RKO (cell line): ENCODE results near the gene ST6GALNAC5.
"Not testable (repeated sequence)": the region's sequence is repeated elsewhere in the genome, so short reads cannot be mapped to it uniquely, and the experiment has no call there.

Source experiments
- DNase-seq: peaks from one replicate; pipeline ENCODE4 v3.0.0-alpha.2; 2016; ENCODE audit warnings: low spot score

Gene ST6GALNAC5

DNA sequence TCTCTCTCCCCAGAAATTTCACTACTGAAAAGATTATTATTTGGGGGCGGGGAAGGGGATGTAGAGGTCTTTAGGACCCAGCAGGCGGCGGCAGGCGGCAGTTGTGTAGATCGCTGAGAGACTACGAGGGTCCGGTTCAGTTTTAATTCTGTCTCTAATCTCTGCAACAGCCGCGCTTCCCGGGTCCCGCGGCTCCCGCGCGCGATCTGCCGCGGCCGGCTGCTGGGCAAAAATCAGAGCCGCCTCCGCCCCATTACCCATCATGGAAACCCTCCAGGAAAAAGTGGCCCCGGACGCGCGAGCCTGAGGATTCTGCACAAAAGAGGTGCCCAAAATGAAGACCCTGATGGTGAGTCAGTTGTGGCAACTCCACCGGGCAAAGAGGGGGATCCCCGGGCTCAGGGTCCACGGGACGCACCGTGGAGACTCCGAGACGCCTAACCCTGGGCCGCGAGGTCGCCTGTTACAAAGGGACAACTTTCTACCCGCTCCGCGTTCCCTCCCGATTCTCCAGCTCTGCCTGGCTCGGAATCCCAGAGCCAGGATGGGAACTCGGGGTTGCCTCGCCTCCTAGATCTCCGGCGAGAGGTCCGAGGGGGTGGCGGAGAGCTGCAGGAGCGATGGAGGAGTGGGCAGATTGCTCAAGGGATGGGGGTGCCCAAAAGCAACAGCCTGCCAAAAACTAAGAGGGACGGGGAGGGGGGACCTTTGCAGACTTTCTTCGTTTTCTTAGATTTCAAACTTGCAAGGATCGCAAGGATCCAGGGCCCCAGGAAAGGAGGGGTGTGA is at the start of gene ST6GALNAC5:
Gene ST6GALNAC5 (plus strand): TSS at position 139 of the 789 bp plus-strand sequence.
- DNase-seq = no peak

DNA sequence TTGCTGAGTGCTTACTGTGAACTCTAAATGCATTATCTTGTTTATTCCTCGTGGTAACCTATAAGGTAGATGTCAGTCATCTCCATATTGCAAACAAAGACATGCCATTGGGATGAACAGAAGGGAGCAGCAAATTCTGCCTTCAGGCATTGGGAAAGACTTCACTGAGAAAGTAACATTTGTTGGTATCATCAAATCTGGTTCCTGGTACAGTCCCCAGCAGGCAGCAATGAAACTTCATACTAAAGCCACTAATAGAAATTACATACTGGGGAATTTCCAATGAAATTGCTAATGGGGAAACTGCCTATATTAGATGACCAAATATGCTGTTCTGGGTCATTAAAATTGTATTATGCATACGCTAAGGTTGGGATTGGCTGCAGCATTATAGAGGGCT is 47.3 kb upstream of the ST6GALNAC5 start:
- no peak for DNase-seq

DNA sequence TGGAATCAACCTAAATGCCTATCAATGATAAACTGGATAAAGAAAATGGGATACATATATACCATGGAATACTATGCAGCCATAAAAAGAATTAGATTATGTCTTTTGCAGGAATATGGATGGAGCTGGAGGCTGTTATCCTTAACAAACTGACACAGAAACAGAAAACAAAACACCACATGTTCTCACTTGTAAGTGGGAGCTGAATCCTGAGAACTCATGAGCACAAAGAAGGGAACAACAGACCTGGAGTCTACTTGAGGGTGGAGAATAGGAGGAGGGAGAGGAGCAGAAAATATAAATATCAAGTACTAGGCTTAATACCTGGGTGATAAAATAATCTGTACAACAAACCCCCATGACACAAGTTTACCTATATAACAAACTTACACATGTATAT is 44.3 kb upstream of the ST6GALNAC5 start:
- DNase-seq = not testable (repeated sequence)

DNA sequence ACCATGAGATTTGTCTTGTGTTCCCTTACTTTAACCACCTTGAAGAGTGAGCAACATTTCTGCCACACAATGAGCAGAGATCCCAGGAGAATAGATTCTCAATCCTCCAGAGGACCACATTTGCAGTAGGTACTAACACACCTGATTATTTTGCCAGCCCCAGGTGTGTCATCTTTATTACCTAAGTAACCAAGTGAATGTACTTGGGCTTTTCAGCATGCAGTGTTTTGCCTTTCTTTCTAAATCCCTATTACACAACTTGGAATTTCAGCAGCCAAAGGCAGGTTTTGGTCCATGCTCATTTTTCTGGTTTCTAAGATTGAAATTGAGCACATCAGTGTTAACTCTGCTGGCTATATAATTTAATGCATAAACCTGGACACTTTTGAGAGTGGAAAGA is 43.2 kb upstream of the ST6GALNAC5 start:
- no peak for DNase-seq

DNA sequence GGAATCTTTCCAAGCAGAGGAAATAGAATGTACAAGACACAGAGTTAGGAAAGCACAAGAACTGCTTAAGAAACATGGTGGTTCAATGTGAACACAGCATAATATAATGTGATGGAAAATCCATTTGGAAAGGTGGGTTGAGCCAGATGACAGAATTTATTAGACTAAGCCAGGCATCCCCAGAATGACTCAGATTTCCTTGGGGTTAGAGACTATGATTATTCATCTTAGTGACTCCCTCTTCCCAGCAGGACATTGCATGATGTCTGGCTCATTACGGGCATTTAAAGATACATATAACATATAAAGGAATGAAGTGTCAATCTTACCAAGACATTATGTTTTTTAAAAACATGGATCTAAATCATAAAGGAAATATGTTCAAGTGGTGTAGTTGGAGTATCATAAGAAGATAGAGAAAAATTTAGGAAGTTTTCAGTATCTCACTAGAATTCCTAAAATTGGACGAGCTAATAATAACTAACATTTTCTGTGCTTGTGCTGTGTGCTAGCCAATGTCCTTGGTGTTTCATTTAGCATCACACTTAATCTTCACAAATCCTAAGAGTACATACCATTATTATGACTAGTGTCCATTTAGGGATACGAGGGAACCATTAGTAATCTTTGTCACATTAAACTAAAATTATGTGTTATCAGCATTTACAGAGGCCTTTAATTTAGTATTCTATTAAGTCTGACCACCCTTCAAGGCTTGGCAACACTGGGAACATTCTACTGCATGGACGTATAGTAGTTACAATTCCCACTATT is 41.0 kb upstream of the ST6GALNAC5 start:
- DNase-seq = peak; percentile 59

DNA sequence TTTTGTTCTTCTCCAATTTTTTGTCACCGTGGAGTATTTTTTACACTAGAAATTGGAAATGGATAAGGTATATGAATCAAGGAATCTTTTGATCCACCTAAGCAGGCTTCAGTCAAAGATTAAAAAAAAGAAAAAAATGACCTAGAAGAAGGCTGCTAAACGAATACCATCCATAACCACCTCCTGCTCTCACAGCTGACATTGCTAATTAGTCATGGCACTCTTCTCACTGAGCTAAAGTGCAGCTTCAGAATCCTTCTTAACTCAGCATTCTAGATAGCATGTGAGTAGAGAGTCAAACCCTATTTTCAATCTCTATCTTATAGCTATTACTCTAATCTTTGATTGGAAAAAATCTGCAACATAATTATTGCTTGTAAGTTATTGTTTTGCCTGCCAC is 40.2 kb upstream of the ST6GALNAC5 start:
- DNase-seq = no peak

DNA sequence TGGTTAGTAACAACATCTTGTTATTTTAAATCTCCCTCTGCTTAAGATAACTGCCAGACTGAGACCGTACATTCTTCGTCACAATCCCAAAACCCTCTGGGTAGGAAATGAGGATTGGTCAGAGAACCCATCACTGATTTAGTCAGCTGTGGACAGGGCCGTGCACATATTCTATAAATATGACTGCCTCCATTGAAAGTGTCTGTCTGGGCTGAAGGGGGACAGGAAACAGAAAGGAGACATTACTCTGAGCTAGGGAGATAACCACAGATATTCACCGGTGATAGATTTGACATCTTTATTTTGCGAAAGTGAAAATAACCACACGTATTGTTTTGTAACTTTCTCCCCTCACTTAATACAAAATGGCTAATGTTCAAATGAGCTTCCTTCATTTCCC is 36.9 kb upstream of the ST6GALNAC5 start:
- no peak for DNase-seq

DNA sequence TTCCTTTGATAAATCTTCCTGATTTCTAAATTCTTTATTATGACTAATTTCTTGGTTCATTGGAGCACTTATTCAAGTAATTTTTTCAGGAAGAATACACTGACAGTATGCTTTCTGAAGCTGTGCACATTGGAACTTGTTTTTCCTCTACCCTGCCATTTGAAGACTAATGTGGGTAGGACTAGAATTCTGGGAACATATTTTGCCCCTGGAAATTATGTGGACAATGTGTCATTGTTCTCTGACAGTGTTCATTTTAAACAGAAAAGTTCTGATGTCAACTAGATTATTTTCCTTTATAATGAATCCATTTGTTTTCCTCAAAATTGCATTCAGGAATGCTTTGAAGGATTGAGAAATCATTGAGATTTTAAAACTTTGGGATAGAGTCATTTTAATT is 34.8 kb upstream of the ST6GALNAC5 start:
- no peak for DNase-seq

DNA sequence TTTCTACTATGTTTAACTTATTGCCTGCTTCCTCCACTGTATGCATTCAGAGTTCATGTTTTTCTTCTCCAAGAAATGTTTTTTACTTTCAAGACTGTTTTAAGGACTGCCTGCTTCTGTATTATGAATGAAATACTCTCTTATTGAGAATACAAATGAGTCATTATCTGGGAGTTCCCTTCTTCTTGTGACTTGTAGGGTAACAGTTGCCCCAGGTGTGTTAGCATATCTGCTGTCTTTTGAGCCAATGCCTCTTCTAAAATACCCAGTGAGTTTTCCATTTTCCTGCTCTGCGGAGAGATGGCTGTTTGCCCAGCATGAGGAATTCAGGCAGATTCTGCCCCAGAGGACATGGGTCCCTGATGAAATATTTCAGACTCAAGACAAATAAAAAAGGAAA is 34.1 kb upstream of the ST6GALNAC5 start:
- no peak for DNase-seq

DNA sequence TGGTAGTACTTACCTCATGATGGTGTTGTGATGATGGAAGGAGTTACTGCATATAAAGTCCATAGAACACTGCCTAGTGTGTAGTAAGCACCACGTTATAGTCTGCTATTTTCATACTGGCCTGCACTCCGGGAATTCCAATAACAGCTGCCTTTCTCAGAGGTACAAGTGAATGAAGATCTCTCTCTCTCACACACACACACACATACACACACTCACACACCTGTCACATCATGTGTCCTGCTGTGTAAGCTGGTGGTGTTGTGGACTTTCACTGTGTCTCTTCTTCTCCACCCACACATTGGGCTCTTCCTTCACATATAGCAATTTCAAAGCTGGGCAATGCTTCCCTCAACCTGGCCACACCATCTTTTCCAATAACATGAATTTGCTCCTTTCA is 33.4 kb upstream of the ST6GALNAC5 start:
- DNase-seq = no peak

DNA sequence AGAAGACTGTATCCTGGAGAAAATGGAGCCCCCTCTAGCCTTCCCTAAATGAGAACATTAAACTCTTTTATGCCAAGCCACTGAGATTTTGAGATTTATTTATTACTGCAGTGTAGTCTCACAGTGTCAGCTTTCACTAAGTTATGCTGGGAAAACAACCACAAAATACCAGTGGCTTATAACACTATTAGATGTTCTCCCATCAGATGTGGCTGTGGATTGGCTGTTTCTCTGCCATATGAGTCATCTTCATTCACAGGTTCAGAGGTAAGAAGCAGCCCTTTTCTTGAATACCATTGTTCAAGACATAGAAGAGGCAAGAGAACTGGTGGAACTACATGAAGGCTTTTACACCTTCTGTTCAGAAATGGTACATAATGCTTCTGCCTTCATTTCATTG is 32.1 kb upstream of the ST6GALNAC5 start:
- DNase-seq = no peak

DNA sequence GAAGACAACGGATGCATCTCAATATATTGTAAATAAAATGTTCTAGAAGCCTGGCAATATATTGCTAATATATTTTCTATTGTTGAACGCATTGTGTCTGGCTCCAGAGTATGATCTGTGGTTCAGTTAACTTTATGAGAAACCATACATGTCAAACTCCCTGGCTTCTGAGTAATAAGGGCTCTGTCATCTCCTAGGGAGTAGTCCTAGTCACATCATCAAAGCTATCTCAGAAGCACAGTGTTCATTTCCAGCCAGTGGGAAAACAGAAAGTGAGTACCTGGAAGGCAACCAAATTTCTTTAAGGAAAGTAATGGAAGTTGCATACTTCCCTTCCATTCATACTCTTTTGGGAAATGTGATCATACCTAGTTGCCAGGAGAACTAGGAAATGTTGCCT is 27.0 kb upstream of the ST6GALNAC5 start:
- no peak for DNase-seq

DNA sequence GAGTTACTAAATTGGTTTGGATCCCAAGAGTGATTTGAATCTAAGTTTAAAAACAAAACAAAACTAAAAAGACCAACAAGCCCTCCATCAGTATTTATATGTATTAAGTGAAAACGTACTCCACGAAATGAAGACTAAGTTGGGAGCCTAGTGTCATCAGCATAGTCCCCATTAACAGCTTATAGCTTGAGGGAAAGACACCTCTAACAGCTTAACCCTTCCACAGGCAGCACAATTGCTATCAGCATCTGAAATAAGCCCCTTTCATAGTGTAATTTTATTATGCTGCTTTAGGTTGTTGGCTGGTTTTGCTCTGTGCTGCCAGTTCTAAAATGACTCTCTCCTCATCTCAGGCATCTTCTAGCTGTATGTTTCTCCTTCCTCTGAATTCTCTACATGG is 25.8 kb upstream of the ST6GALNAC5 start:
- DNase-seq = no peak

DNA sequence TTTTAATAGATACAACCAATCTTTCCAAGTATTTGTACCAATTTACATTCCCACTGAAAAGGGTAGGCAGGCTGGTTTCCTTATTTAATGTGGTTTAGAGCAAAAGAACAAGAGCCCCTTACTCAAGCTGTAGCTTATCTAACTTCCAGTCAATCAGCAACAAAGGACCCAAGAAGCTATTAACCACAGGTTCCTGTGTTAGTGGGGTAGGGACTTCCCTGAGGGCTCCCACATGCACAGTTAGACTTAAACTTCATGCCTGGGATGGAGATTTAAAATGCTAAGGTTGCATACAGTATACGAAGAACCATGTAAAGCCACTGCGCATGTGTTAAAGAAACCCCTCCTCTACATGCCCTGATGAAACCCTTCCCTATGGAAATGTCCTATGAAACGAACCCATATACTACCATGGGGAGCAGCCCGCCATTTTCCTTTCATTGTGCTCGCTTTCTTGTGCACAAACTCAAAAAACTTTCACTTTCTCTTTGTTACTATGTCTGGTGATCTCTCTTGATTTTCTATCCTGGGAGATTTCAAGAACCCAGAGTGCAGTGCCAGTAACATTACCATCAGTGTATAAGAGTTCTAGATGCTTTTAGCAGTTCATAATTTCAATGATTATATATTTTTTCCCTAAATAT is 23.3 kb upstream of the ST6GALNAC5 start:
- no peak for DNase-seq

DNA sequence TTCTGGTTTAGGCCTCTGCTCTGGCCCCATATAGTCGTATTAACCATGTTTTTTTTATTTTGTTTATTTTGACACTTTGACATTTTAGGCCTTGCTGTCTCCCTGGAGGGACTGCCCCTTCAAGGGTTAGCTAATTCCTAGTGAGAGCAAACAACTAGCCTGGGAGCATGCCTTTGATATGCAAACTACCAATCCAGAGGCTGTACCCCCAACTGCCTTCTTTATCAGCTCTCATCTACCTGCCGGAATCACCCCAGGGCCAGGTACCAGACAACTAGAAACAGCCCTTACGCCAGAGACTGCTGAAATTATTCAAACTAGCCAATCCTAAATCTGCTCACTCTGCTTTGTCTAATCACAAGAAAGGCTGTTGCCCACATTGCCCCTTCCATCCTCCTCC is 13.0 kb upstream of the ST6GALNAC5 start:
- DNase-seq = no peak

DNA sequence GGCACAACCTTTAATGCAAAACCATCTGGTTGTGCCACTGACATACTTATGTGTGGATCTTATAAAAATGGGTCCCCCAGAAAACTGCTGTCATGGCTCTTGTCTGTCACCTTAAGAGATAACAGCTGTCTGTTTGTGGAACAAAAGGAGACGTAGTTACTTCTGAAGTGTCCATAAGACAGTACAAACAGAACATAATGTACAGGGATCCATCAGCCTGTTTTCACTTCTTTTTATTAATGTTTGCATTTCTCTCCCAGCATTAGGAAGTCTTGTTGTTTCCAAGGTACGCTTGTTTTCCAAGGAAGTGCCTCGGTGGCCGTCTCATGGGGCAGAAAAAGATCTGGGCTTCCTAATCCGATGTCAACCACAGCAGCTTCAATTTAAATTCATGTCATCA is 11.2 kb upstream of the ST6GALNAC5 start:
- no peak for DNase-seq

DNA sequence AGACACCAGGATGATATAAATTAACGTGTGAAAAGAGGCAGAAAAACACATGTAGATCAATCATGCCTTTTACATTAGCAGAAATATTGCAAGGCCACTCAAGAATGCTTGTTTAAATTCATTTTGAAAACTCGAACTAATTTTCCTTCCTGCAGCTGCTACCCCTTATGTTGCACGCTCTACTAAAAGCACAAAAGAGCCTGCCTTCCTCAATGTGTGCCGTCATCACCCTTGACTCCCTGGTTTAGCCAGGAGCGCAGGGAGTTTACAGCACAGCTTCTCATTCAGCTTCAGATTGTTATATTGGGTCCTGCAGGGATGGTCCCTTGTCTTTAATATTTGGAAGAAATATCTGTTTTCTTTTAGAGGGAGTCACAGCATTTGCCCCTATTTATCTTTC is 10.1 kb upstream of the ST6GALNAC5 start:
- DNase-seq = no peak

DNA sequence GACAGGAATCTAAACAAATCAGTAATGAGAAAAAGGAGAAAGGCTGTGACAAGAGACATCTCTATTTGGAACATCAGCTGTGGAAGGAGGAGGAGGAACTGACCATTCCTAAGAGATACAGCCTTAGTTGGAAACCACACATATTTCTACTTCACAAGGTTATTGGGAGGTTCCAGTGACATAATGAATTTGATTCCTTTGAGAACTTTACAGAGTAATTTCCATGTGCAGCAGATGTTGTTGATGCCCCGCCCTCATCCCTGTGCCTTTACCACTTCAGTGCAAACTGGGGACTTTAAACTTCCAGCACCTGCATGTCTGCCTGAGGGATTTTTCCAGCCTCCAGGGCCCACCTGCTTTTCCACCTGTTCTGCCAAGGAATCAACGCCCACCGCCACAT is 9.3 kb upstream of the ST6GALNAC5 start:
- DNase-seq = no peak

DNA sequence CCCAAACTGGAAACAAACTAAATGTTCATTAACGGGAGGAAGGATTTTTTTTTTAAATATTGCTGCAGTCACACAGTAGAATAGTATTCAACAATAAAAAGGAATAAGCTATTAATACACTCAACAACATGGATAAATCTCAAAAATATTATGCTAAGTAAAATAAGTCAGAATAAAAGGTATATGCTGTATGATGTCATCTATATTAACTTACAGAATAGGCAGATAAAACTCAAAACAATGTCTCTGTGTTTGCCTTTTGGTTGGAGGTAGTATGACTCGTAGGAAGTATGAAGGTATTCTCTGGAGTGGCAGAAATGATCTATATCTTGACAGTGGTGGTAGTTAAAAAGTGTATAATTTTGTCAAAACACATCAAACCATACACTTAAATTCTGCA is 6.1 kb upstream of the ST6GALNAC5 start:
- DNase-seq = no peak

DNA sequence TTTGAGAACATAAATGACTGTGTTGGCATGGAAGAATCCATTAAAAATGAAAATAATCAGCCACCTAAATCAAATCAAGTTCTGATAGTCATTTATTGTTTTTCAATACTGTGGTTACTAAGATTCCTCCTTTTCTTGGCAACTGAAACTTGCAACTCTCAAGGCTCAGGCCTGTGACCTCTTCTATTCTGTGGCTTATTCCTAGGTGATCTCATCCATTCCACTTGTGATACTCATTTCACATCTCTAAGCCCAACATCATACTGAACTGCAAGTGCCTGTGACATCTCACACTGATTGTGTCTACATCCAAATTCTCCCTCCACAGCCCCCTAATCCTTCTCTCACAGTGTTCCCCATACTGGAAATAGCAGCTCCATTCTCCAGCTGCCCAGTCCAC is 4.8 kb upstream of the ST6GALNAC5 start:
- peak; percentile 15 for DNase-seq

DNA sequence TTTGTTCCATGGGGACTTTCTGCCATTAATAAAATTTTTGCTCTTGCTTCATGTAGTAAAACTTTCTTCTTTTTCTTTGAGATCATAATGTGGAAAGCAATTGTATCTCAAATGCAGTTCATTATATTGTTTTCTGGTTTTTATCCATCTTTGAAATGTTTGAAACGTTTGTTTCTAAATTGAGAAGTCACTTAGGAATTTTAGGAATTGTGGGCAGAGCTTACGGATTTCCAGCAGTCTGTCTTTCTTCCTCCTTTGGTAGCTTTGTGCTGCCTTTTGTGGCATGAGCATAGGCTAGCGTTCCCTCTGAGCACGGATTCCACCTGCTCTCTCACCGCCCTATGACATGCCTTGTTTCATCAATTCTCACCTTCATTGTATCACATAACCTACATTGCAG is 2.9 kb upstream of the ST6GALNAC5 start:
- DNase-seq = no peak

DNA sequence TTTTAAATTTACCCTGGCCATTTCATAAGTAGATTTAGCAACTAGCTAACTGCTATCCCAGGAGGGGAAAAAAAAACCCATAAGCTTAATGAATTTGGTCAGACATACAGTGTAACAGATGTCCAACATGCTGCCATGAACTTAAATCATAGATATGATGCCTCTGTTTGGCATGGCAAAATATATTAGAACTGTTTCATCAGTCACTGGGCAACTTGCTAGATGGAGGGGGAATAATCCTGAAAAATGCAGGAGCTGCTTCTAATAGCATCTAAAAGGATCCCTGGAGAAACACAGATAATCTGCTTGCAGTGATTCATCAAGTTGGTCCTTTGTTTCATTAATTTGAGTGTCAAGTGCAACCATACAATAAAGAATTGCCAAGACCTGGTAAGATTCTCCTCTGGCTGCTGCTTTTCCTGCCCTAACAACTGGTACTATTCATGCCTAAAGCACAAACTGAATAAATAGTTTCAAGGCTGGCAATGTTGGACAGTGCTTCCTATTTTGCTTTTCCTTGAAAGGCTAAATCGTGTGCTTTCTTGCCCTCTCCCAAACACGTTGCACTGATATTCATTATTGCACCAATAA is 1.5 kb upstream of the ST6GALNAC5 start:
- no peak for DNase-seq

DNA sequence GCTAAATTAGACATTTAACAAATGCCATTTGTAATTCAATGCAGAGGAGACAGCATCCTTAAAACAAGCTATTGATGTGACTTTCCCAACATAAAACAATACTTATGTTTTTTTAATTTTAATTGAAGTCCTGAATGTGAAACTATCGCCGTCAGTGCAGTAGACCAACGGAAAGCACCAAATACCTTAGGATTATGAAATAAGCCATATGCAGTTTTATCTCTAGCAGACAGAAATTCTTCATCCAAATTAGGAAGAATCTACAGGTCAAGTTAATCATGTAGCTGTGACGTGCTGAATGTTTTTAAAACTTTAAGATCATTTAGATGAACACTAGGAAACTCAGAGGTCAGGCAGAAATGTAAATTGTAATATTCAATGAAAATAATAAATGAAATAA is 714 bp upstream of the ST6GALNAC5 start:
- DNase-seq = no peak
